ENCODE data around the gene CACFD1. TPM values are rescaled to one million over a fixed set of nuclear protein-coding genes. Genes with fewer than 3 reads are reported as not detected.

The CACFD1 gene
- polyA plus RNA-seq, 1 experiment: 9.2 TPM

- H3K4me3 ChIP-seq (ENCODE audit: low read depth, low read length): no peak overlapping the region
- DNase-seq (ENCODE audit: low read depth, low spot score): no peak
- ChIA-PET CTCF (no interaction called here), POLR2A (no interaction called here)
- no peak overlapping the region for H3K27ac ChIP-seq (ENCODE audit: low read depth, low read length)
- H3K27me3 ChIP-seq (ENCODE audit: control insufficient read depth, insufficient read depth, low read length): peaks cover 5% of the 10 kb centered on the region
- TF ChIP-seq CTCF (IDR thresholded peaks at IDR 0.05; ENCODE audit: low read depth, low read length): no peak
- no peaks in the 10 kb centered on the region; the same call in 1 of the 2 replicates for H3K9me3 ChIP-seq (ENCODE audit: control insufficient read depth, insufficient read depth, low read length)
Measured at GRCh38 chr9:133476036-133476931, 16.5 kb downstream of the CACFD1 start.

DNA sequence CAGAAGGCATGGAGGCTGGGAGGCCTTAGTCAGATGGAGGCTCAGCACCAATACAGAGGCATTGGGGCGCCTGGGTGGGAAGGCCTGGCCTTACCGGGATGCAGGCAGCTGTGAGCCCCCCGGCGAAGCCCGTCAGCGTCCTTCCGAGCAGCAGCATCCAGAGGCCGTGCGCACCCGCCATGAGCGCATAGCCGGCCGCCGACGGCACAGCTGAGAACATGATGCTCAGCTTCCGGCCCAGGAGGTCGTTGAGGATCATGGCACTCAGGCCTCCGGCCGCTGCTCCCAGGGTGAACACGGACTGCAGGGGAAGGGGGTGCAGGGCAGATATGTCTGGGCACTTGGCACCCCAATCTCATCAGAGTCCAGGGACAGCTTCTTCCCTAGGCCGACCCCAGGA, 17.2 kb downstream of the CACFD1 start:
- TF ChIP-seq CTCF (IDR thresholded peaks at IDR 0.05; ENCODE audit: low read depth, low read length): no peak
- CTCF ChIA-PET: no interaction called here

DNA sequence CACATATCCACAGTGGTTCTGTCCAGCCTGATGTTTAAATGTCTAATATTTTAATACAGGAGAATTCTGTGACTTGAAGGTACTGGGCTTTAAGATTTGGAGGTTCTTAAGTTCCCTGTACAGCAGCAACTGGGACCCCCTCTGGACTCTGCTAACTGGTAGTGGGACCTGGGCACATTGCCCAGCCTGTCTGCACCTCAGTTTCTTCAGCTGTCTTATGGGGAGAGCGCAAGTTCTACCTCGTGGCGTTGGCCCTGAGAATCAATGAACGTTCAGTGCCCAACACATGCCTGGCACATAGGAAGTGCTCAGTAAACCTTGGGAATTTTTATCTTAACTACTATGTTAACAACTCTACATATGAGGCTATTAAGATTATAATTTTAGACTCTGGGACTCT, 17.7 kb downstream of the CACFD1 start:
- CTCF ChIA-PET: no interaction called here
- no peak for TF ChIP-seq CTCF (IDR thresholded peaks at IDR 0.05; ENCODE audit: low read depth, low read length)

More for the DNA sequence above, 17.2 kb downstream of the CACFD1 start:
- no peaks in the 10 kb centered on the region; the same call in 1 of the 2 replicates for H3K9me3 ChIP-seq (ENCODE audit: control insufficient read depth, insufficient read depth, low read length)
- no peak for DNase-seq (ENCODE audit: low read depth, low spot score)
- POLR2A ChIA-PET: no interaction called here
- H3K27ac ChIP-seq (ENCODE audit: low read depth, low read length): no peak overlapping the region
- peaks cover 5% of the 10 kb centered on the region for H3K27me3 ChIP-seq (ENCODE audit: control insufficient read depth, insufficient read depth, low read length)
- H3K4me3 ChIP-seq (ENCODE audit: low read depth, low read length): no peak overlapping the region

GRCh38 chr9:133477992-133478850, 18.4 kb downstream of the CACFD1 start:
- Histone ChIP-seq H3K9me3 (ENCODE audit: control insufficient read depth, insufficient read depth, low read length) (no peaks in the 10 kb centered on the region; the same call in 1 of the 2 replicates), H3K4me3 (ENCODE audit: low read depth, low read length) (peak overlapping the region; percentile 59), H3K27me3 (ENCODE audit: control insufficient read depth, insufficient read depth, low read length) (peaks cover 8% of the 10 kb centered on the region), H3K27ac (ENCODE audit: low read depth, low read length) (no peak overlapping the region)
- no peak for TF ChIP-seq CTCF (IDR thresholded peaks at IDR 0.05; ENCODE audit: low read depth, low read length)
- DNase-seq (ENCODE audit: low read depth, low spot score): no peak
- ChIA-PET CTCF (interaction anchor here (1.5 kb wide), 1 partner anchor 72 kb away, joined by 6 read pairs; no protein-coding TSS in a partner anchor), POLR2A (interaction anchor here (0.6 kb wide), 1 partner anchor 130 kb away, joined by 3 read pairs; the partner anchor contains the start of genes MED22 and RPL7A)

More for the DNA sequence above, 17.7 kb downstream of the CACFD1 start:
- Histone ChIP-seq H3K9me3 (ENCODE audit: control insufficient read depth, insufficient read depth, low read length) (no peaks in the 10 kb centered on the region; the same call in 1 of the 2 replicates), H3K4me3 (ENCODE audit: low read depth, low read length) (no peak overlapping the region), H3K27me3 (ENCODE audit: control insufficient read depth, insufficient read depth, low read length) (peaks cover 8% of the 10 kb centered on the region), H3K27ac (ENCODE audit: low read depth, low read length) (no peak overlapping the region)
- no peak for DNase-seq (ENCODE audit: low read depth, low spot score)
- POLR2A ChIA-PET: no interaction called here
